Upper lobe of left lung (tissue), 6 donors: Measurements from ENCODE around the gene OSBPL10. TPM values are rescaled to one million over a fixed set of nuclear protein-coding genes. Genes with fewer than 3 reads are reported as not detected.
A peak's percentile ranks its signal among the peaks of the same experiment; 100 is the strongest.

Source experiments
- ATAC-seq, 2 donors: fragments of 200-7000 bp; cut with Tn5 transposase; one replicate each; pipeline ENCODE4 v1.9.1; 2022; ENCODE audit warnings: mild to moderate bottlenecking in 2 of 2, moderate library complexity in 2 of 2; ENCODE audit not compliant: low FRiP score in 2 of 2
- DNase-seq, 2 donors: peaks; one replicate each; pipeline ENCODE4 v3.0.0-alpha.2; 2019 to 2020
- H3K27ac ChIP-seq, 4 donors: fragments of 200-600 bp; sonication (generic); one replicate each; pipeline ENCODE4 v1.5.1; 2016 to 2019
- H3K27me3 ChIP-seq, 4 donors: fragments of 200-600 bp; sonication (generic); one replicate each; pipeline ENCODE4 v1.5.1; 2017 to 2019
- H3K36me3 ChIP-seq, 4 donors: fragments of 200-600 bp; sonication (generic); one replicate each; pipeline ENCODE4 v1.5.1; 2016 to 2019
- H3K4me1 ChIP-seq, 4 donors: fragments of 200-600 bp; sonication (generic); one replicate each; pipeline ENCODE4 v1.5.1; 2018 to 2019
- H3K4me3 ChIP-seq, 4 donors: fragments of 200-600 bp; sonication (generic); one replicate each; pipeline ENCODE4 v1.5.1; 2017 to 2019; ENCODE audit warnings: mild to moderate bottlenecking in 2 of 4, moderate library complexity in 1 of 4
- H3K9me3 ChIP-seq, 4 donors: fragments of 200-600 bp; sonication (generic); one replicate each; pipeline ENCODE4 v1.5.1; 2018 to 2019
- CTCF ChIP-seq, 6 experiments: fragments of 450-650 bp in 4 of 6; fragments of 200-600 bp in 2 of 6; sonication (generic) in 2 of 6; IDR thresholded peaks; one replicate each; pipeline ENCODE4 v1.5.1; 2016 to 2019; ENCODE audit warnings: antibody characterized with exemption in 6 of 6
- EP300 ChIP-seq, 4 donors: sonication (generic); formaldehyde crosslinking; IDR thresholded peaks; one replicate each; pipeline ENCODE4 v1.5.1; 2017; ENCODE audit warnings: antibody characterized with exemption in 4 of 4, control low read depth in 2 of 4
- POLR2A ChIP-seq, 4 donors: fragments of 450-650 bp; IDR thresholded peaks; one replicate each; pipeline ENCODE4 v1.5.1; 2016 to 2017; ENCODE audit warnings: antibody characterized with exemption in 4 of 4, mild to moderate bottlenecking in 2 of 4
- POLR2AphosphoS5 ChIP-seq, 2 donors: sonication (generic); formaldehyde crosslinking; IDR thresholded peaks; one replicate each; pipeline ENCODE4 v1.5.1; 2017; ENCODE audit warnings: antibody characterized with exemption in 2 of 2
- WGBS, 2 donors: methylation state at CpG; one replicate each; pipeline ENCODE4 v1.1.5; 2017 to 2018; 5-methylcytosine and 5-hydroxymethylcytosine counted together
- total RNA-seq, 6 donors: library from RNA; depleted of rRNA in 4 of 6; stranded (reverse); fragments of >200 nt in 4 of 6; gene quantifications; one replicate each; pipeline versions ENCODE4 v1.1.0 to v1.2.1, GENCODE V29; 2016 to 2021
- donor health status: DM: no; HTN: no; CAD: no; lungs with moderate emphysema.
- donor health status: DM: no; HTN: yes; CAD: no; lungs with severe emphysema.

Gene OSBPL10
- total RNA-seq, 6 donors from 2014 or later = 13.6 to 73.9 (median 24.4) TPM

DNA sequence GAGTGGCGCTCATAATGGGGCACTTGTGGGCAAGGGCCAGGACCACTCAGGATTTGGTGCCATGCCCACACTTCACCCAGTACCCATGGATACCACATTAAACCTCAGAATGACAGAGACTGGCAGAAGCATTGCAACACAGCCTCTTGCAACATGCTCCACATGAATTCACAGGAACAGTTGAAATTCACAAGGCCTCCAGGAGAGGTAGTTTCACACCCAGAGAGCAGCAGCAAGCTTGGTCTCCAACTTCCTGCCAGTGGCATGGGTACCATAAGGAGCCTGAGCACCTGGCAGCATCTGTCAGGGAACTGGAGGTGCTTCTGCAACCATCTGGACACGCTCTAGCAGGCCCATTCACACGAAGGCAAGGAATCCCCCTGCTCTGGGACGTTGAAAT is 101.0 kb downstream of the OSBPL10 start:
- Histone ChIP-seq H3K27me3 (no peaks in the 10 kb centered on the region), H3K27ac (no peak overlapping the region), H3K9me3 (no peaks in the 10 kb centered on the region), H3K4me1 (peaks cover 0 to 17% (median 5%) of the 10 kb centered on the region in 4 donors), H3K36me3 (no peaks in the 10 kb centered on the region), H3K4me3 (no peak overlapping the region)
- TF ChIP-seq POLR2AphosphoS5 (IDR thresholded peaks at IDR 0.05) (peak in 1 of 2 donors; percentile 31), EP300 (IDR thresholded peaks at IDR 0.05) (peak in 1 of 4 donors; percentile 10), CTCF (IDR thresholded peaks at IDR 0.05) (peak in 3 of 6 experiments; percentile 26 to 47 (median 34)), POLR2A (IDR thresholded peaks at IDR 0.05) (no peak)
- DNase-seq = peak in 1 of 2 donors; percentile 88
- WGBS, 2 donors = 64 to 85% methylated on average over 4 of the region's 4 CpGs
- peak; percentile 27 to 86 for ATAC-seq

GRCh38 chr3:31879365-31879764 is 101.7 kb downstream of the OSBPL10 start:
- Histone ChIP-seq H3K4me1 (peaks cover 0 to 17% (median 5%) of the 10 kb centered on the region in 4 donors), H3K27me3 (no peaks in the 10 kb centered on the region), H3K27ac (no peak overlapping the region), H3K9me3 (no peaks in the 10 kb centered on the region), H3K36me3 (no peaks in the 10 kb centered on the region), H3K4me3 (no peak overlapping the region)
- no peak for DNase-seq
- WGBS, 2 donors = 87 to 95% methylated on average over 6 of the region's 6 CpGs
- TF ChIP-seq CTCF (IDR thresholded peaks at IDR 0.05) (no peak), EP300 (IDR thresholded peaks at IDR 0.05) (no peak)
- ATAC-seq = no peak

DNA sequence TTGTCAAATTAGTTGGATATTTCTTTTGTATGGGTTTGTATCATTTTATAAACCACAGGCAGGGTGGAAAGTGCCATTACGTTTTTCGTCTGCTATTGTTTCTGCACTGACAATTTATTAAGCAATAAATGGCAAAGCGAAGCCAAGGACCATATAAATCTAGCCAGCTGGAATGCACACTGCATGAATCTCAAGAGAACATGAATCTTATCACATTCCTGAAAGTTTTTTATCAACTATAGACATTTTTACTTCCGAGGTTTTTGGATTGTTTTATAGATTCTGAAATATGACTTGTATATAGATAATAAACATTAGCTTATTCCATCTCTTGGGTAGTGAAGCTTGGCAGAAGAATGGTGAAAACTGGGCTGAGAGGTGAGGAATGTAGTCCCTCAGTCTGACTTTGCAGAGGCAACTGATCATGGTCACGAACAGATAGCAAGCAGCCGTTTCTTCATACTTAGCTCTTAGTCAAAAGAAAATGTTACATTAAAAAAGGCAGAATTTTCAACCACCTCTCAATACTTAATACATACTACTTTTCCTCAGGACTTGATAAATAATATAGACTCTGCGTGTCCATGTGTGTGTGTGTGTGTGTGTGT is 102.7 kb downstream of the OSBPL10 start:
- Histone ChIP-seq H3K9me3 (no peaks in the 10 kb centered on the region), H3K27ac (no peak overlapping the region), H3K4me1 (peaks cover 0 to 17% (median 5%) of the 10 kb centered on the region in 4 donors), H3K36me3 (no peaks in the 10 kb centered on the region), H3K27me3 (no peaks in the 10 kb centered on the region), H3K4me3 (no peak overlapping the region)
- ATAC-seq (peak in 1 of 2 donors; percentile 67), DNase-seq (no peak)
- 80 to 81% methylated on average over 7 of the region's 7 CpGs for WGBS, 2 donors
- no peak for TF ChIP-seq CTCF (IDR thresholded peaks at IDR 0.05)
- no peak for TF ChIP-seq POLR2A (IDR thresholded peaks at IDR 0.05)
- no peak for TF ChIP-seq EP300 (IDR thresholded peaks at IDR 0.05)
- TF ChIP-seq POLR2AphosphoS5 (IDR thresholded peaks at IDR 0.05) = no peak

- no peak for ATAC-seq
- H3K27me3 ChIP-seq = no peaks in the 10 kb centered on the region
- no peak for TF ChIP-seq POLR2A (IDR thresholded peaks at IDR 0.05)
- no peak for TF ChIP-seq CTCF (IDR thresholded peaks at IDR 0.05)
- no peak for TF ChIP-seq POLR2AphosphoS5 (IDR thresholded peaks at IDR 0.05)
- no peak for TF ChIP-seq EP300 (IDR thresholded peaks at IDR 0.05)
- H3K27ac ChIP-seq = no peak overlapping the region
- no peaks in the 10 kb centered on the region for H3K36me3 ChIP-seq
- H3K4me3 ChIP-seq = no peak overlapping the region
- no peak for DNase-seq
- H3K4me1 ChIP-seq = peaks cover 0 to 13% (median 5%) of the 10 kb centered on the region in 4 donors
- WGBS, 2 donors = 79 to 80% methylated on average over 7 of the region's 7 CpGs
- no peaks in the 10 kb centered on the region for H3K9me3 ChIP-seq
These were observed 104.7 kb downstream of the OSBPL10 start for GRCh38 chr3:31876331-31876730.

GRCh38 chr3:31875437-31875836 is 105.6 kb downstream of the OSBPL10 start:
- DNase-seq (no peak), ATAC-seq (no peak)
- TF ChIP-seq CTCF (IDR thresholded peaks at IDR 0.05) = no peak
- no peak for TF ChIP-seq POLR2A (IDR thresholded peaks at IDR 0.05)
- no peak for TF ChIP-seq EP300 (IDR thresholded peaks at IDR 0.05)
- no peak for TF ChIP-seq POLR2AphosphoS5 (IDR thresholded peaks at IDR 0.05)
- Histone ChIP-seq H3K4me1 (peaks cover 0 to 9% (median 4%) of the 10 kb centered on the region in 4 donors), H3K36me3 (no peaks in the 10 kb centered on the region), H3K9me3 (no peaks in the 10 kb centered on the region), H3K27me3 (no peaks in the 10 kb centered on the region), H3K4me3 (no peak overlapping the region), H3K27ac (no peak overlapping the region)
- 77 to 100% methylated on average over 2 of the region's 2 CpGs for WGBS, 2 donors
